Retinal pigment epithelial cell (primary cell): ENCODE data around the gene DOCK8.

Source experiments
- DNase-seq: peaks from one replicate; pipeline ENCODE4 v3.0.0-alpha.2; 2010; ENCODE audit warnings: low read depth
- H3K4me3 ChIP-seq: 2 replicates; pipeline ENCODE4 v1.5.1; 2011; ENCODE audit warnings: mild to moderate bottlenecking, low read length, control low read depth, moderate library complexity
- CTCF ChIP-seq: conservative IDR thresholded peaks from 2 replicates; pipeline ENCODE4 v1.5.1; 2011; ENCODE audit warnings: low read depth, low read length, control low read depth, inconsistent platforms

DOCK8 gene

DNA sequence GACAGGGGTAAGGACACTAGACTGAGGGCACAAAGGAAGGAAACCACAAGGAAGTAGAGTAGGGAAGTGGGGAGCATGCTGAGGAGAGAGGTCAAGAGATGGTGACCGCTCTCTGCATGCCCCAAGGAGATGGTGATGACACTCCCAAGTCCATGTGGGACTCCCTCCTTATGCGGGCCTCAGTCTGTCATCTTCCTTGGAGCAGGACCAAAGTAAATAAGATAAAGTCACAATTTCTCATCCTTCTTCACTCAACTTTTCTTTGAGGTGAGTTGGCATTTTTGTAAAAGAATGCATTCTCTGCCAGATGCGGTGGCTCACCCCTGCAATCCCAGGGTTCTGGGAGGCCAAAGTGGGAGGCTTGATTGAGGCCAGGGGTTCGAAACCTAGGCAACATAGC is 256.7 kb downstream of the DOCK8 start:
- TF ChIP-seq CTCF: no peak

DNA sequence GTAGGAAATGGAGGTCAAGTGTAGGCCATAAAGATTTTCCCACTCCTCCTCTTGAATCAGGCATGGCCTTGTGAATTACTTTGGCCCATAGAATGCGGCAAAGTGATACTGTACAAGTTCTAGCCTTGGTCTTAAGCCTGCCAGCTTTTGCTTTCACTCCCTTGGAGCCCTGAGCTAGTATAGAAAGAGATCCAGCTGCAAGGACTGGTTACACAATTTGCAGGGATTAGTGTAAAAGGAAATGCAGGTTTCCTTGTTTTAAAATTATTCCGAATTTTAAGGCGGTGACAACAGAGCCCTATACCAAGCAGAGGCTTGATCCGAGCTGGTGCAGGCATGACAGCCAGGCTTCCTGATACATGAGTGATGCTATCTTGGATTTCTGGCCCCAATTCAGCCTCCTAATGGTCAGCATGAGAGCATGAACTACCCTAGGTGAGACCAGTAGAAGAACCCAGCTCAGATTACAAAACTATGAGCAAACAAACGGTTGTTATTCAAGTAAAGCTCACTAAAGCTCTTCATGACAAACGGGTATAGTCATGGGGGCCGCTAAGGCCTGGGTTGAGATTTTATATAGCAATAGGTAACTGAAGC is 257.9 kb downstream of the DOCK8 start:
- DNase-seq: no peak
- H3K4me3 ChIP-seq: no peak overlapping the region
- TF ChIP-seq CTCF: no peak

More for the DNA sequence above, 256.7 kb downstream of the DOCK8 start:
- H3K4me3 ChIP-seq: no peak overlapping the region
- DNase-seq: no peak

DNA sequence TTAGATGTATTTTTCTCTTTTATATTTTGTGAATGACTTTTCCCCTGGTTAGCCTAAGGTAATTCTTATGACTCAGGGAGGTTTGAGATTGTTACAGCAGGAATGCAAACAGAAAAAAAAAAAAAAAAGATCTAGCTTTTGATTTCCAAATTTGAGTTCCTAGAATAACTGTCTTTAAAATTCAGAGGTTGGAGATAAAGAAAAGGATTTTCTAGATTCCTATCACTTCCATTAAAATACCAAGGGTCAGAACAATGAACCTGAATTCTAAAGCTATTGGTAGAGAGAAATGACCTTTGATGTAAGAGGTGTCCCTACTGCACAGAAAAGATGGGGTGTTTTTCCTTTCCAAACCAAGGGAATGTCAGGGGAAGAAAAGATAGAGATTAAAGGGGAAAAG is 262.5 kb downstream of the DOCK8 start:
- TF ChIP-seq CTCF: no peak
- no peak overlapping the region for H3K4me3 ChIP-seq
- DNase-seq: no peak

GRCh38 chr9:479304-479970 is 264.8 kb downstream of the DOCK8 start:
- no peak for DNase-seq
- TF ChIP-seq CTCF: no peak
- H3K4me3 ChIP-seq: no peak overlapping the region

DNA sequence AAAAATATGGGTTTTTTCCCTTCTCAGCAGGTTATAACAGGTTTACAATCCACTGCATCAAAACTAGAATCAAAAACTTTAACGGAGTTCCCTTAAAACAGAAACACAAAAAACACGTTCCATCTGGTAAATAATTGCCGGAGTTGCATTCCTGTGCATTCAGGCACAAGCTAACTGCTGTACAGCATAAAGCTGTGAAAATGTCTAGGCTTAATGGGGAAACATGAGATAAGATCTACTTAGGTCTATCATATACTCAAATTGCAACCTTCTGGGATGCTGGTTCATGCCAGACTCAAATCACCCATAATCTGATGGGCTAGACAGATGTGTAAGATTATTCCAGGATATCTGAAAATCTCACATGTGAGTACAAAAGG is 265.3 kb downstream of the DOCK8 start:
- H3K4me3 ChIP-seq: no peak overlapping the region
- peak; percentile 65 for DNase-seq
- no peak for TF ChIP-seq CTCF

GRCh38 chr9:482739-483138 is 268.1 kb downstream of the DOCK8 start:
- no peak for DNase-seq
- no peak overlapping the region for H3K4me3 ChIP-seq
- TF ChIP-seq CTCF: no peak

DNA sequence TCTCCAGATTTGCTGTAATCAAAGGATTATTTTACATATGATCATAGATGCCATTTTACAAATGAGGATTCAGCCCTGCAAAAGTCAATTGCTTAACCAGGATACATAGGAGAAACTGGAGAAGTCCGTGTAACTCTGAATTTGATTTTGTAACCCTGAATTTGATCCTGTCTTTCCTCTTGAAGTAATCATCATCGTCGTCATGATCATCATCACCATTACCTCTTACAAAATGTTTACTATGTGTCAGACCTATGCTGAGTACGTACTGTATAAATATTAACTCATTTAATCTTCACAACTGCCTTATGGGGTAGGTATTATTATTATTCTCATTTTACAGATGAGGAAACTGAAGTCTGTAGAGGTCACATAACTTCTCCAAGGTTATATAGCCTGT is 271.5 kb downstream of the DOCK8 start:
- H3K4me3 ChIP-seq: no peak overlapping the region
- DNase-seq: no peak
- no peak for TF ChIP-seq CTCF
